ENCODE results near the gene MYO1E.

DNA sequence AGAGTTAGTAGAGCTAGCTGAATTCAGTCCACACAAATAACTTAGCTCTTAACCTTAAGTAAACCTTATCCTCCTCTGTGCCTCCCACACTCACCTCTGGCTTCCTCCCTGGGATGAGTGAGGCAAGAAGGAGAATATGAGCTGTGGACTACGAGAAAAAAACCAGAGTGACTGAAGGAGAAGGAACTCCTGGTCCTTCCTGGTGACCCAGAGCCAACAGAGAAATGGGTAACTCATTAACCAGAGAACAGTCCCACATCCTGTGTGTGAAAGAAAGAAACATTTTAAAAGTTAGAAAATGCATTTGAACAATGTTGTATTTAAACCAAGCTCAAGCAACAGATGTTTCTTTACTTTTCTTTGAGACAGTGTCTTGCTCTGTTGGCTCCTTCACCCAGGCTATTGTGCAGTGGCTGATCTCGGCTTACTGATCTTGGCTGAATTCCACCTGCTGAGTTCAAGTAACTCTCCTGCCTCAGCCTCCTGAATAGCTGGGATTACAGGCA, 37.8 kb upstream of the MYO1E start:
- TF ChIP-seq, protein P1, sequence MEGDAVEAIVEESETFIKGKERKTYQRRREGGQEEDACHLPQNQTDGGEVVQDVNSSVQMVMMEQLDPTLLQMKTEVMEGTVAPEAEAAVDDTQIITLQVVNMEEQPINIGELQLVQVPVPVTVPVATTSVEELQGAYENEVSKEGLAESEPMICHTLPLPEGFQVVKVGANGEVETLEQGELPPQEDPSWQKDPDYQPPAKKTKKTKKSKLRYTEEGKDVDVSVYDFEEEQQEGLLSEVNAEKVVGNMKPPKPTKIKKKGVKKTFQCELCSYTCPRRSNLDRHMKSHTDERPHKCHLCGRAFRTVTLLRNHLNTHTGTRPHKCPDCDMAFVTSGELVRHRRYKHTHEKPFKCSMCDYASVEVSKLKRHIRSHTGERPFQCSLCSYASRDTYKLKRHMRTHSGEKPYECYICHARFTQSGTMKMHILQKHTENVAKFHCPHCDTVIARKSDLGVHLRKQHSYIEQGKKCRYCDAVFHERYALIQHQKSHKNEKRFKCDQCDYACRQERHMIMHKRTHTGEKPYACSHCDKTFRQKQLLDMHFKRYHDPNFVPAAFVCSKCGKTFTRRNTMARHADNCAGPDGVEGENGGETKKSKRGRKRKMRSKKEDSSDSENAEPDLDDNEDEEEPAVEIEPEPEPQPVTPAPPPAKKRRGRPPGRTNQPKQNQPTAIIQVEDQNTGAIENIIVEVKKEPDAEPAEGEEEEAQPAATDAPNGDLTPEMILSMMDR (IDR thresholded peaks at IDR 0.05 in 8 of 11, conservative IDR thresholded peaks at IDR 0.05 in 3 of 11): no peak
- TF ChIP-seq POLR2A (IDR thresholded peaks at IDR 0.05): no peak

All from spleen (tissue), 7 donors.